ENCODE results near the gene FHIT. TPM values are rescaled to one million over a fixed set of nuclear protein-coding genes. Genes with fewer than 3 reads are reported as not detected.

The FHIT gene
- total and polyA plus RNA-seq, 9 donors = 5.1 to 11.8 (median 9.5) TPM

DNA sequence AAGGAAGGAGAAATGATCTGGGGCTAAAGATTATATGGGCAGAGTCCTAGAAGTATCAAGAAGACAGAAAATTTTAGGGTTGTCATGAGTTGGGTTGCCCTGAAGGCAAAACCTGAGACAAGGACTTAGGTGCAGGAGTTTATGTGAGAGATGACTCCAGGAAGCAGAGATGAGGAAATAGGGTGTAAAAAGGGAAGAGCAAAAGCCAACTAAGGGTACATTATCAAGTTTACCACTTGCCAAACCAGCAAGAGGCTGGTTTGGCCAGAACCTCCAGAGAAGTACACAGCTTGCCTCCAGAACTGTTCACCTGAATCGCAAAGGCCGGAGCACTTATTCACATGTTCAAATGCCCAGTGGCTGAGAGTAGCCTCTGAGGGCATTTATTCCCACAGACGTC lies 116.7 kb downstream of the FHIT start:
- intact Hi-C loops (cut with DNase I) = no loop called here
- no peak for TF ChIP-seq POLR2A (IDR thresholded peaks at IDR 0.05)
- no peaks in the 10 kb centered on the region for H3K36me3 ChIP-seq
- H3K27ac ChIP-seq = no peak overlapping the region
- no peak overlapping the region for H3K4me3 ChIP-seq
- H3K27me3 ChIP-seq = no peaks in the 10 kb centered on the region
- WGBS, 3 donors = 90 to 95% (median 94%) methylated on average over 3 of the region's 3 CpGs
- H3K4me1 ChIP-seq (ENCODE audit: insufficient read depth) = no peaks in the 10 kb centered on the region
- no peak for DNase-seq
- no peaks in the 10 kb centered on the region for H3K9me3 ChIP-seq

DNA sequence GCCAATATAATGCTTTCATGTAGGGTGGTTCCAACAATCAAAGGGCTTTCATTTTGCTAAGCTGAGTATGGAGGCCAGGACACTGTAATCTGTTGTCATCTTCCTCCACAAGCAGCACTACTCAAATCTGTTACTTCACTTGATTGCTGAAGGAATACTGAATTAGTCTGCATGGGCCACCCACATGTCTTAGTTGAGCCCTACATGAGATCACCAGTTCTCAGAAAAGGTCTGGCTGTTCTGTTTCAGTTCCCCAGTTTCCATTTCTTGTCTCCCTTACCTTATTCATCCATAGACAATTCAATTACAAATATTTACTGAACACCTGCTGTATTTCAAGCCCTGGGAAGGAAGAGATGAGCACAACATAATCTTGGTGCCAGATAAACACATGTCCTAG lies 119.2 kb downstream of the FHIT start:
- Histone ChIP-seq H3K36me3 (no peaks in the 10 kb centered on the region), H3K27me3 (no peaks in the 10 kb centered on the region), H3K4me3 (no peak overlapping the region), H3K9me3 (no peaks in the 10 kb centered on the region), H3K27ac (no peak overlapping the region), H3K4me1 (ENCODE audit: insufficient read depth) (no peaks in the 10 kb centered on the region)
- TF ChIP-seq, protein P1, sequence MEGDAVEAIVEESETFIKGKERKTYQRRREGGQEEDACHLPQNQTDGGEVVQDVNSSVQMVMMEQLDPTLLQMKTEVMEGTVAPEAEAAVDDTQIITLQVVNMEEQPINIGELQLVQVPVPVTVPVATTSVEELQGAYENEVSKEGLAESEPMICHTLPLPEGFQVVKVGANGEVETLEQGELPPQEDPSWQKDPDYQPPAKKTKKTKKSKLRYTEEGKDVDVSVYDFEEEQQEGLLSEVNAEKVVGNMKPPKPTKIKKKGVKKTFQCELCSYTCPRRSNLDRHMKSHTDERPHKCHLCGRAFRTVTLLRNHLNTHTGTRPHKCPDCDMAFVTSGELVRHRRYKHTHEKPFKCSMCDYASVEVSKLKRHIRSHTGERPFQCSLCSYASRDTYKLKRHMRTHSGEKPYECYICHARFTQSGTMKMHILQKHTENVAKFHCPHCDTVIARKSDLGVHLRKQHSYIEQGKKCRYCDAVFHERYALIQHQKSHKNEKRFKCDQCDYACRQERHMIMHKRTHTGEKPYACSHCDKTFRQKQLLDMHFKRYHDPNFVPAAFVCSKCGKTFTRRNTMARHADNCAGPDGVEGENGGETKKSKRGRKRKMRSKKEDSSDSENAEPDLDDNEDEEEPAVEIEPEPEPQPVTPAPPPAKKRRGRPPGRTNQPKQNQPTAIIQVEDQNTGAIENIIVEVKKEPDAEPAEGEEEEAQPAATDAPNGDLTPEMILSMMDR (IDR thresholded peaks at IDR 0.05) = no peak
- TF ChIP-seq POLR2A (IDR thresholded peaks at IDR 0.05) (no peak), EP300 (IDR thresholded peaks at IDR 0.05) (no peak)
- no peak for DNase-seq
- intact Hi-C loops (cut with DNase I) = no loop called here

GRCh38 chr3:61118830-61119229 lies 132.4 kb downstream of the FHIT start:
- H3K27me3 ChIP-seq = no peaks in the 10 kb centered on the region
- no peak overlapping the region for H3K27ac ChIP-seq
- TF ChIP-seq POLR2A (IDR thresholded peaks at IDR 0.05) = no peak
- TF ChIP-seq EP300 (IDR thresholded peaks at IDR 0.05) = no peak
- TF ChIP-seq, protein P1 (IDR thresholded peaks at IDR 0.05) = no peak
- H3K4me3 ChIP-seq = no peak overlapping the region
- intact Hi-C loops (cut with DNase I) = no loop called here
- H3K36me3 ChIP-seq = no peaks in the 10 kb centered on the region
- H3K9me3 ChIP-seq = no peaks in the 10 kb centered on the region
- no peaks in the 10 kb centered on the region for H3K4me1 ChIP-seq (ENCODE audit: insufficient read depth)
- no peak for DNase-seq
- WGBS, 3 donors = 93 to 97% (median 93%) methylated on average over 2 of the region's 2 CpGs

- Histone ChIP-seq H3K36me3 (no peaks in the 10 kb centered on the region), H3K4me1 (ENCODE audit: insufficient read depth) (no peaks in the 10 kb centered on the region), H3K27me3 (no peaks in the 10 kb centered on the region), H3K9me3 (no peaks in the 10 kb centered on the region), H3K4me3 (no peak overlapping the region), H3K27ac (no peak overlapping the region)
- TF ChIP-seq POLR2A (IDR thresholded peaks at IDR 0.05) = no peak
- TF ChIP-seq, protein P1 (IDR thresholded peaks at IDR 0.05) = no peak
- TF ChIP-seq EP300 (IDR thresholded peaks at IDR 0.05) = no peak
- intact Hi-C loops (cut with DNase I) = no loop called here
- DNase-seq = no peak
- 31 to 52% (median 37%) methylated on average over 7 of the region's 7 CpGs for WGBS, 3 donors
Observed at GRCh38 chr3:61117045-61117898, 134.0 kb downstream of the FHIT start.

DNA sequence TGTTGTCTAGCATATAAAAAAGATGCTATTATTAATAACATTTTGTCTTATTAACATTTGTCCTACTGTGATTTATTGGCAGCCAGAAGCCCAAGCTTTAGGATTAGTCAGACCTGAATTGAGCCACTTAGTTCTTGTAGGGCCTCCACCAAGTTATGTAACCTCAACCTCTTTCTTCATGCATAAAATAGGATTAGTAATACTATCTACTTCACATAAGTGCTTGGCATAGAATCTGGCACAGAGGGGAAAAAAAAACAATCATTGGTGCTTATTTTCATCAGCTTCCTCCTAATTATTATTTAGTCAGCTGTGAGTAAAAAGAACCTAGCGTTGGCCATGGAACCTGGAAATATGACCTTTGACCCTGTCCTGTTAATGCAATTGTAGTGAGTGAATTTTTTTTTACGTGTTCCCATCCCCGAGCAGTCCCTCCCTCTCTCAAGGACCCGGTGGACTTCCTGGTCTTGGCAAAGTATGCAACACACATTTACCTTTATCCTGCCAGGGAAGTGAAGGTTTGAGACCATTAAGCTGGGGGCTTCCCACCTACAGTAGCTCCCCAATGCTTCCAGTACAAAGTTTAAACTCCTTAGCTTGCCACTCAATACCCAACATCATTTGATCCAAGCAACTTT lies 136.8 kb downstream of the FHIT start:
- intact Hi-C loops (cut with DNase I) = no loop called here
- H3K27me3 ChIP-seq = no peaks in the 10 kb centered on the region
- H3K36me3 ChIP-seq = no peaks in the 10 kb centered on the region
- no peaks in the 10 kb centered on the region for H3K4me1 ChIP-seq (ENCODE audit: insufficient read depth)
- H3K27ac ChIP-seq = no peak overlapping the region
- TF ChIP-seq EP300 (IDR thresholded peaks at IDR 0.05) = no peak
- TF ChIP-seq POLR2A (IDR thresholded peaks at IDR 0.05) = no peak
- TF ChIP-seq, protein P1 (IDR thresholded peaks at IDR 0.05) = no peak
- WGBS, 3 donors = 90 to 93% (median 90%) methylated on average over 4 of the region's 4 CpGs
- no peaks in the 10 kb centered on the region for H3K9me3 ChIP-seq
- no peak overlapping the region for H3K4me3 ChIP-seq
- DNase-seq = no peak

Data from ovary (tissue), 9 donors.